ENCODE results near the gene GOPC. TPM values are rescaled to one million over a fixed set of nuclear protein-coding genes. Genes with fewer than 3 reads are reported as not detected.

The GOPC gene
- total RNA-seq, 2 experiments from 2014 or later: 14.8 to 15.8 TPM

- POLR2A ChIA-PET: no interaction called here
- intact Hi-C loops (cut with micrococcal nuclease): no loop called here
- no peak overlapping the region for H3K4me3 Mint-ChIP-seq
These were observed 57.1 kb downstream of the GOPC start for GRCh38 chr6:117545161-117545595.

GRCh38 chr6:117544716-117545115, 57.6 kb downstream of the GOPC start:
- CTCF ChIA-PET: interaction anchor here (1.0 to 1.9 kb wide), 2 partner anchors 11 to 95 kb away, joined by 3 to 8 read pairs; no protein-coding TSS in a partner anchor
- intact Hi-C loops (cut with micrococcal nuclease): no loop called here
- no peak overlapping the region for H3K4me3 Mint-ChIP-seq

More at GRCh38 chr6:117545161-117545595, 57.1 kb downstream of the GOPC start:
- CTCF ChIA-PET: interaction anchor here (1.0 to 1.9 kb wide), 3 partner anchors 10 to 95 kb away, joined by 3 to 8 read pairs (median 5); no protein-coding TSS in a partner anchor
- DNase-seq: no peak
- Mint-ChIP-seq H3K9me3 (no peaks in the 10 kb centered on the region), H3K36me3 (peaks cover 2% of the 10 kb centered on the region), H3K27ac (no peak overlapping the region), H3K27me3 (peaks cover 5% of the 10 kb centered on the region), H3K4me1 (ENCODE audit: low read depth) (peaks cover 24% of the 10 kb centered on the region)

GRCh38 chr6:117542493-117542892, 59.8 kb downstream of the GOPC start:
- intact Hi-C loops (cut with micrococcal nuclease): no loop called here
- Mint-ChIP-seq H3K27ac (no peak overlapping the region), H3K36me3 (peaks cover 5% of the 10 kb centered on the region), H3K4me1 (ENCODE audit: low read depth) (peaks cover 3% of the 10 kb centered on the region), H3K27me3 (peaks cover 5% of the 10 kb centered on the region), H3K9me3 (no peaks in the 10 kb centered on the region), H3K4me3 (no peak overlapping the region)
- POLR2A ChIA-PET: no interaction called here
- CTCF ChIA-PET: interaction anchor here (1.8 kb wide), 1 partner anchor 93 kb away, joined by 12 read pairs; no protein-coding TSS in a partner anchor
- no peak for DNase-seq

More at GRCh38 chr6:117544716-117545115, 57.6 kb downstream of the GOPC start:
- no peak overlapping the region for H3K27ac Mint-ChIP-seq
- H3K9me3 Mint-ChIP-seq: no peaks in the 10 kb centered on the region
- DNase-seq: no peak
- H3K27me3 Mint-ChIP-seq: peaks cover 5% of the 10 kb centered on the region
- POLR2A ChIA-PET: no interaction called here
- peaks cover 2% of the 10 kb centered on the region for H3K36me3 Mint-ChIP-seq
- H3K4me1 Mint-ChIP-seq (ENCODE audit: low read depth): peaks cover 19% of the 10 kb centered on the region

GRCh38 chr6:117540670-117541069, 61.6 kb downstream of the GOPC start:
- H3K4me3 Mint-ChIP-seq: no peak overlapping the region
- CTCF ChIA-PET: no interaction called here
- no peak overlapping the region for H3K27ac Mint-ChIP-seq
- peaks cover 3% of the 10 kb centered on the region for H3K36me3 Mint-ChIP-seq
- POLR2A ChIA-PET: no interaction called here
- H3K9me3 Mint-ChIP-seq: no peaks in the 10 kb centered on the region
- DNase-seq: no peak
- H3K4me1 Mint-ChIP-seq (ENCODE audit: low read depth): no peaks in the 10 kb centered on the region
- intact Hi-C loops (cut with micrococcal nuclease): no loop called here
- H3K27me3 Mint-ChIP-seq: no peaks in the 10 kb centered on the region

- POLR2A ChIA-PET: no interaction called here
- no peak for DNase-seq
- Mint-ChIP-seq H3K4me3 (no peak overlapping the region), H3K36me3 (peaks cover 3% of the 10 kb centered on the region), H3K9me3 (no peaks in the 10 kb centered on the region), H3K27me3 (no peaks in the 10 kb centered on the region), H3K27ac (no peak overlapping the region), H3K4me1 (ENCODE audit: low read depth) (no peaks in the 10 kb centered on the region)
- intact Hi-C loops (cut with micrococcal nuclease): no loop called here
- CTCF ChIA-PET: no interaction called here
These were observed 63.7 kb downstream of the GOPC start for GRCh38 chr6:117538615-117539014.

DNA sequence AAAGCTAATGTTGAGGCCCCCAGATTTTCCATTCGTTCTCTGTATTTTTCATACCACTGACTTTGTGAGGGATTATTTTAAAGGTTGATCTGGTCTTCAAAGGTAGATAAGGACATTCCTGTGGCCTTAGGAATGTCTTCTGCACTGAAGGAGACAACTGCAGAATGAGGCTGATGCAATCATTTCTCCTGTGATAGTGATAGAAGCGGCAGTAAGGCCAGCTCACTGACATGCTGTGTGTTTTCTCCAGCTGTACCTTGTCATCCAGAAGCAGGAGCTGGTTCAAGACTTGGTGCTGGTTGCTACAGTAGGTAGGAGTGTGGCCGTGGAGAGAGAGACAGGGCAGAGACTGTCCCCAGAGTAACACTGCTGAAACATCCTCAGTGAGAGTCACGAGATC, 66.0 kb downstream of the GOPC start:
- no peak for DNase-seq
- H3K9me3 Mint-ChIP-seq: no peaks in the 10 kb centered on the region
- no peaks in the 10 kb centered on the region for H3K27me3 Mint-ChIP-seq
- intact Hi-C loops (cut with micrococcal nuclease): no loop called here
- no peak overlapping the region for H3K4me3 Mint-ChIP-seq
- CTCF ChIA-PET: no interaction called here
- H3K36me3 Mint-ChIP-seq: peaks cover 3% of the 10 kb centered on the region
- POLR2A ChIA-PET: no interaction called here
- H3K27ac Mint-ChIP-seq: no peak overlapping the region
- no peaks in the 10 kb centered on the region for H3K4me1 Mint-ChIP-seq (ENCODE audit: low read depth)

- Mint-ChIP-seq H3K36me3 (peaks cover 3% of the 10 kb centered on the region), H3K4me3 (no peak overlapping the region), H3K27me3 (no peaks in the 10 kb centered on the region), H3K9me3 (no peaks in the 10 kb centered on the region), H3K4me1 (ENCODE audit: low read depth) (no peaks in the 10 kb centered on the region), H3K27ac (no peak overlapping the region)
- intact Hi-C loops (cut with micrococcal nuclease): no loop called here
- no peak for DNase-seq
- CTCF ChIA-PET: interaction anchor here (0.5 kb wide), 1 partner anchor 9 kb away, joined by 4 read pairs; no protein-coding TSS in a partner anchor
- POLR2A ChIA-PET: no interaction called here
These were observed 67.3 kb downstream of the GOPC start for GRCh38 chr6:117534974-117535373.

- Mint-ChIP-seq H3K4me1 (ENCODE audit: low read depth) (no peaks in the 10 kb centered on the region), H3K36me3 (no peaks in the 10 kb centered on the region), H3K4me3 (no peak overlapping the region), H3K9me3 (no peaks in the 10 kb centered on the region), H3K27ac (no peak overlapping the region), H3K27me3 (no peaks in the 10 kb centered on the region)
- ChIA-PET POLR2A (no interaction called here), CTCF (no interaction called here)
- intact Hi-C loops (cut with micrococcal nuclease): no loop called here
- DNase-seq: no peak
These were observed 68.5 kb downstream of the GOPC start for GRCh38 chr6:117533775-117534174.

GRCh38 chr6:117531809-117532725, 70.2 kb downstream of the GOPC start:
- intact Hi-C loops (cut with micrococcal nuclease): no loop called here
- Mint-ChIP-seq H3K27me3 (no peaks in the 10 kb centered on the region), H3K4me1 (ENCODE audit: low read depth) (no peaks in the 10 kb centered on the region), H3K36me3 (no peaks in the 10 kb centered on the region), H3K27ac (no peak overlapping the region), H3K4me3 (no peak overlapping the region), H3K9me3 (no peaks in the 10 kb centered on the region)
- ChIA-PET CTCF (no interaction called here), POLR2A (no interaction called here)
- DNase-seq: no peak

GRCh38 chr6:117531346-117531745, 71.0 kb downstream of the GOPC start:
- H3K4me3 Mint-ChIP-seq: no peak overlapping the region
- H3K4me1 Mint-ChIP-seq (ENCODE audit: low read depth): no peaks in the 10 kb centered on the region
- H3K27ac Mint-ChIP-seq: no peak overlapping the region
- intact Hi-C loops (cut with micrococcal nuclease): no loop called here
- no peak for DNase-seq
- POLR2A ChIA-PET: no interaction called here
- no peaks in the 10 kb centered on the region for H3K27me3 Mint-ChIP-seq
- H3K36me3 Mint-ChIP-seq: no peaks in the 10 kb centered on the region
- no peaks in the 10 kb centered on the region for H3K9me3 Mint-ChIP-seq
- CTCF ChIA-PET: no interaction called here

DNA sequence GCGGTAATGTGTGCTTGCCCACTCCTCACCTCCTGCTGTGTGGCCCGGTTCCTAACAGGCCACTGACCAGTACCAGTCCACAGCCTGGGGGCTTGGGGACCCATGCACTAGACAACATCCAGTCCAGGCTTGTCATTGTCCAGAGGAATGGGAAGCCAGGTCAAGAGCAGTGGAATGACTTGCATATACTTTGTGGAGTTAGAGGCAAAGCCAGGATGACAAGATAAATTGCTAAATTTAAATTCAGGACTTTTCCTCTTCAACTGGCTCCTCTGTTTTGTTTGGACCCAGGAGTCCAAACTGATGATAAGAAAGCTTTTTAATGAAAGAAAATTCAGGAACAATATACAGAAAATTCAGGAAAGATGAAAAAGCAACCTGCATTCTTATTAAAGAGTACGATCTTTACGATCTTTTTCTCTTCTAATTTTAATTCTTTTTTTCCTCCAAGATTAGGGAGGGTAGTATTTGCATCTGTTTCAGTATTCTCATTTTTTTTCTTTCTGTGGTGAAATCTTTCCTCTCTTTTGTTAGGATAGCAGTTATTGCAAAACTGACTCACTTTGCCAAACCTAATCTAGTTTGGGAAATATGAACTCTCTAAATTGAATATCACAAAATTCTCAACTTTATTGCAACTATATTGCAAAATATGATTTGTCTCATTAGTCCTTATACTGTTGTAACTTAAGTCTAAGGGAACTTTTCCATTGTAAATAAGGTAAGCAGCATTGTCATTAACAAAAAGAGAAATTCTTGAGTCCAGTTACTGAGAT, 71.7 kb downstream of the GOPC start:
- POLR2A ChIA-PET: no interaction called here
- Mint-ChIP-seq H3K4me1 (ENCODE audit: low read depth) (no peaks in the 10 kb centered on the region), H3K4me3 (no peak overlapping the region), H3K9me3 (no peaks in the 10 kb centered on the region), H3K27me3 (no peaks in the 10 kb centered on the region), H3K36me3 (no peaks in the 10 kb centered on the region), H3K27ac (no peak overlapping the region)
- CTCF ChIA-PET: no interaction called here
- DNase-seq: no peak
- intact Hi-C loops (cut with micrococcal nuclease): no loop called here

DNA sequence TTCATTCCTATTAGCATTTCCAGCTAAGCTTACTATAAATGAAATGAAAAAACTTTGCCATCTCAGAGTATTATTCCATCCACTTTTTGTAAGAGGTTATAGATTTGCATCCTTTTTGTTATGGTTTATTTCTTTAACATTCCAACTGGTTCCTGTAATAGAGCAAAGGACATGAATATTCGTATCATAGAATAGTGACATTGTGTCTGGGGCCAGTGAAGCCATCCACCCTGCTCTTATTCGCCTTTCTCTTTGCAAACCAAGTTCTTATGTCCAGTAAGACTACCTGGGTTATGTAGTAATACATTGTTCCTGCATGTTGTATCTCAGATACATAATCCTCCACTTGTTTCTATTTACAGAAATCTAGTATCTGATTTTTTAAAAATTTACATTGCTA, 76.7 kb downstream of the GOPC start:
- no peaks in the 10 kb centered on the region for H3K9me3 Mint-ChIP-seq
- no peak overlapping the region for H3K27ac Mint-ChIP-seq
- no peak overlapping the region for H3K4me3 Mint-ChIP-seq
- DNase-seq: no peak
- no peaks in the 10 kb centered on the region for H3K36me3 Mint-ChIP-seq
- ChIA-PET CTCF (interaction anchor here (0.9 kb wide), 1 partner anchor 10 kb away, joined by 4 read pairs; no protein-coding TSS in a partner anchor), POLR2A (no interaction called here)
- no peaks in the 10 kb centered on the region for H3K27me3 Mint-ChIP-seq
- H3K4me1 Mint-ChIP-seq (ENCODE audit: low read depth): no peaks in the 10 kb centered on the region
- intact Hi-C loops (cut with micrococcal nuclease): no loop called here

All from activated CD4-positive, alpha-beta memory T cell treated with anti-CD3 and anti-CD28 coated beads for 36 hours (primary cell).